ENCODE data around the gene PLD6. TPM values are rescaled to one million over a fixed set of nuclear protein-coding genes. Genes with fewer than 3 reads are reported as not detected.

The PLD6 gene
- total RNA-seq, 4 donors from 2014 or later, result 7.1 to 20.7 (median 9.3) TPM

DNA sequence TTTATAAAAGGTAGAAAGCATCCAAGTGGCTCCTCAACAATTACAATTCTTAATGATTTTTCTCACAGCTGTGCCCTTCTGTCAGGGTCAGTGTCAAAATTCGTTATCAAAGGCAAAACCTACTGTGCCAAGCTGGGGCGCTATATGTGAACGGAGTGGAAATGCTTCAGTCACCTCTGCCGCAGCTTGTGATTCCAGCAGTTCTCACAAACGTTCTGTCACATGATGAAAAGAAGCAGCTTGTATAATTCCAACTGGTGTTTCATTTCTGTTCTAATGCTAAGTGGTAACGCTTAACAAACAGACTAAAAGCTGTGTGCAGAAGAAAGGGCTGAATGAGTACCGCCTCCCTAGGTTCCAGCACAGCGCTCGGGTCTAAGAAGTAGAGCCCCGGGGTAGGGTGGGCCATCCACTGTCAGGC, 14.2 kb downstream of the PLD6 start:
- WGBS, 2 donors (ENCODE audit: low coverage in 1 of 2), result 10 to 24% methylated on average over 5 to 10 of the region's 10 CpGs
- no peaks in the 10 kb centered on the region for H3K27me3 ChIP-seq
- no peaks in the 10 kb centered on the region for H3K9me3 ChIP-seq
- peaks cover 0 to 44% (median 20%) of the 10 kb centered on the region in 3 donors for H3K4me1 ChIP-seq
- TF ChIP-seq, protein P1, sequence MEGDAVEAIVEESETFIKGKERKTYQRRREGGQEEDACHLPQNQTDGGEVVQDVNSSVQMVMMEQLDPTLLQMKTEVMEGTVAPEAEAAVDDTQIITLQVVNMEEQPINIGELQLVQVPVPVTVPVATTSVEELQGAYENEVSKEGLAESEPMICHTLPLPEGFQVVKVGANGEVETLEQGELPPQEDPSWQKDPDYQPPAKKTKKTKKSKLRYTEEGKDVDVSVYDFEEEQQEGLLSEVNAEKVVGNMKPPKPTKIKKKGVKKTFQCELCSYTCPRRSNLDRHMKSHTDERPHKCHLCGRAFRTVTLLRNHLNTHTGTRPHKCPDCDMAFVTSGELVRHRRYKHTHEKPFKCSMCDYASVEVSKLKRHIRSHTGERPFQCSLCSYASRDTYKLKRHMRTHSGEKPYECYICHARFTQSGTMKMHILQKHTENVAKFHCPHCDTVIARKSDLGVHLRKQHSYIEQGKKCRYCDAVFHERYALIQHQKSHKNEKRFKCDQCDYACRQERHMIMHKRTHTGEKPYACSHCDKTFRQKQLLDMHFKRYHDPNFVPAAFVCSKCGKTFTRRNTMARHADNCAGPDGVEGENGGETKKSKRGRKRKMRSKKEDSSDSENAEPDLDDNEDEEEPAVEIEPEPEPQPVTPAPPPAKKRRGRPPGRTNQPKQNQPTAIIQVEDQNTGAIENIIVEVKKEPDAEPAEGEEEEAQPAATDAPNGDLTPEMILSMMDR (IDR thresholded peaks at IDR 0.05), result no peak
- peak; percentile 22 for TF ChIP-seq POLR2AphosphoS5 (IDR thresholded peaks at IDR 0.05)
- peak overlapping the region; percentile 10 to 89 (median 76) for H3K27ac ChIP-seq
- H3K4me3 ChIP-seq, result no peak overlapping the region
- ATAC-seq, result peak; percentile 35
- peaks cover 0 to 24% of the 10 kb centered on the region in 2 donors for H3K36me3 ChIP-seq

DNA sequence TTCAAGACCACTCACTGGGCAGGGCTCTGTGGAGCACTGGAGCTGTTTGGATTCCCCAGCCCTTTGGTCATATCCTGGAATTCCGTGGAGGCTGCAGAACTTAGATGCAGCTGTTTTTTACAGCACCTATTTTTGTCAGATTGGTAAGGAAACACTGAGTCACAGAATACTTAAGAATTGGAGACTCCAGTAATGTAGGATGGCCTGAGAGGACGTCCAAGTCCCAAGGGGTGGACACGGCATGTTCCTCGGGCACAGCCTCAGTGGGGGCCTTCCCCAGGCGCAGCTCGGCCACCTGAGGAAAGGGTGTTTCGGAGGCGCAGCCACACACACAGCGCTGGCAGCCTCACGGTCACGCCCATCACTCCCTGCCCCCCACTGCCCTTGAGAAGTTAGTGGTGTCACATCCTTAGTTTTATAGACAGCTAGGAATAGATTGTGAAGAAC, 14.8 kb downstream of the PLD6 start:
- 0 to 33% methylated on average over 1 of the region's 11 CpGs for WGBS, 2 donors (ENCODE audit: low coverage in 1 of 2)
- H3K27ac ChIP-seq, result peak overlapping the region; percentile 10 to 89 (median 76)
- no peaks in the 10 kb centered on the region for H3K9me3 ChIP-seq
- TF ChIP-seq POLR2AphosphoS5 (IDR thresholded peaks at IDR 0.05) (peak; percentile 86), POLR2A (IDR thresholded peaks at IDR 0.05) (no peak), EP300 (IDR thresholded peaks at IDR 0.05) (no peak)
- TF ChIP-seq, protein P1 (IDR thresholded peaks at IDR 0.05), result no peak
- peak; percentile 73 for ATAC-seq
- peaks cover 0 to 50% (median 20%) of the 10 kb centered on the region in 3 donors for H3K4me1 ChIP-seq
- H3K36me3 ChIP-seq, result peaks cover 0 to 24% of the 10 kb centered on the region in 2 donors
- H3K4me3 ChIP-seq, result no peak overlapping the region
- H3K27me3 ChIP-seq, result no peaks in the 10 kb centered on the region

DNA sequence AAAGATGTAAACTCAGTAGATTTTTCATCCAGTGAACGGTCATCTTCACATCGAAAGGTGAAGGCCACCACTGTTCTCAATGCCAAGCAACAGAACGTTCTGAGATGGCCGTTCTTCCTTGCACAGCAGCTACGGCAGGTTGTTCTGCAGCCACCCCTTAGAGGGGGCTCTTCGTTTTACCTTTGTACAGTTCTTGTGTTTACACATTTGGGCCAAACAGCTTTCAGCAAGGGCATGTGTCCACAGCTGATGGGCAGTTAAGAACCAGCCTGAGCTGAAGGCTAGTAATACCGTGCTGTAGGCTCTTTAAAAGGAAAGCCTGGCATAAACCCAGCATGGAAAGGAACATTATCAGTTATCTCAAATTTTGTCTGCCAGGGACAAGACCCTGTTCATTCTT, 15.9 kb downstream of the PLD6 start:
- H3K4me1 ChIP-seq, result peaks cover 0 to 62% (median 20%) of the 10 kb centered on the region in 3 donors

DNA sequence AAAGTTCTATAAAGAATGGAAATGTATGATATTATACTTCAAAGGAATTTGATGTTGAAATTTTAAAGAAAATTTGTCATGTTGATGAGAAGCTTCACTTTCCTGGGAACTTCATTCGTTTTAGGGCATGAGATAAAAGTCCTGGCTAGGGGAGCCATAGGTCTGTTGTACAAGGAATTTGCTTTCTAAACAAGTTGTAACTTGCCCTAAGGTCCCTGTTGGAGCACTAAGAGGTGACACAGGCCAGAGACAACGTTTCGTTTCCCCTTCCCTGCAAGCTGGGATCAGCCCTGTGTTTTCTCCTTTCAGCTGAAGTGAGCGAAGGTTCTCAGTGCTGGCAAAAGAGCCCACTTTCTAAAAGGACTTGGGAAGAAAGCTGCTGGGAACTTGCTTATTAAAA, 16.6 kb downstream of the PLD6 start:
- H3K36me3 ChIP-seq, result peaks cover 0 to 34% of the 10 kb centered on the region in 2 donors
- H3K4me3 ChIP-seq, result no peak overlapping the region
- TF ChIP-seq EP300 (IDR thresholded peaks at IDR 0.05) (no peak), POLR2A (IDR thresholded peaks at IDR 0.05) (no peak), POLR2AphosphoS5 (IDR thresholded peaks at IDR 0.05) (no peak)
- TF ChIP-seq, protein P1 (IDR thresholded peaks at IDR 0.05), result no peak
- 48 to 55% methylated on average over 4 of the region's 4 CpGs for WGBS, 2 donors (ENCODE audit: low coverage in 1 of 2)
- H3K4me1 ChIP-seq, result peaks cover 0 to 64% (median 20%) of the 10 kb centered on the region in 3 donors
- peak overlapping the region in 3 of 4 donors; percentile 73 to 89 (median 80) for H3K27ac ChIP-seq
- H3K27me3 ChIP-seq, result no peaks in the 10 kb centered on the region
- H3K9me3 ChIP-seq, result no peaks in the 10 kb centered on the region
- ATAC-seq, result no peak

More for the DNA sequence above, 15.9 kb downstream of the PLD6 start:
- WGBS, 2 donors (ENCODE audit: low coverage in 1 of 2), result 30 to 58% methylated on average over 2 to 5 of the region's 7 CpGs
- H3K9me3 ChIP-seq, result no peaks in the 10 kb centered on the region
- H3K27me3 ChIP-seq, result no peaks in the 10 kb centered on the region
- TF ChIP-seq EP300 (IDR thresholded peaks at IDR 0.05) (no peak), POLR2AphosphoS5 (IDR thresholded peaks at IDR 0.05) (no peak), POLR2A (IDR thresholded peaks at IDR 0.05) (no peak)
- TF ChIP-seq, protein P1 (IDR thresholded peaks at IDR 0.05), result no peak
- H3K27ac ChIP-seq, result peak overlapping the region in 3 of 4 donors; percentile 73 to 89 (median 80)
- H3K4me3 ChIP-seq, result no peak overlapping the region
- no peak for ATAC-seq
- peaks cover 0 to 28% of the 10 kb centered on the region in 2 donors for H3K36me3 ChIP-seq

DNA sequence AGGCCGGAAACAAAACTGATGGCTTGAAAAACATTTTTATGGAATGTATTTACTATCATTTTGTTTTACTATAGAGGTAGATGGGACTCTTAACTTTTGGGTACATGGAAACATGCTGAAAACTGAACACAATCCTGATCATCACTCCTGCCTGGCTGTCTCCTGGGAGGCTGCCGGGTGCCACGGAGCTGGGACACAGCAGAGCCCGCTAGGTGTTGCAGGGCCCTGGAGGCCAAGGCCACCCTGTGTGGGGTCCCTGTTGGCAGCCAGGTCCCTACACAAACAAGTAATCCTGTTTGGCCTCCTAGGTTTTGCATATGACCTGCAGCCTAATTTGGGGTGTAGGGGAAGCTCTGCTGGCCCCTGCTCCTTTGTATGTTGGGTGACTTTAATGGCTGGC, 17.5 kb downstream of the PLD6 start:
- H3K27ac ChIP-seq, result no peak overlapping the region
- TF ChIP-seq EP300 (IDR thresholded peaks at IDR 0.05), result no peak
- H3K27me3 ChIP-seq, result no peaks in the 10 kb centered on the region
- ATAC-seq, result no peak
- no peak overlapping the region for H3K4me3 ChIP-seq
- WGBS, 2 donors (ENCODE audit: low coverage in 1 of 2), result 83% methylated on average over 1 of the region's 4 CpGs; no CpG with 5 or more reads in 1 of the 2 donors
- peaks cover 0 to 44% of the 10 kb centered on the region in 2 donors for H3K36me3 ChIP-seq
- no peaks in the 10 kb centered on the region for H3K9me3 ChIP-seq
- H3K4me1 ChIP-seq, result peaks cover 0 to 64% (median 20%) of the 10 kb centered on the region in 3 donors

Measured in gastroesophageal sphincter (tissue), 4 donors.